Middle frontal gyrus (tissue), 1 donor: ENCODE data around the gene POLD3.
"Not testable (repeated sequence)": the region's sequence is repeated elsewhere in the genome, so short reads cannot be mapped to it uniquely, and the experiment has no call there.

Experiments
- DNase-seq: peaks from one replicate; pipeline ENCODE4 v3.0.0-alpha.2; 2015; ENCODE audit warnings: low spot score; ENCODE audit errors: extremely low spot score

Gene POLD3

GRCh38 chr11:74636630-74637184 lies 44.3 kb downstream of the POLD3 start:
- no peak for DNase-seq

- DNase-seq = no peak
Observed at GRCh38 chr11:74637700-74638099, 45.3 kb downstream of the POLD3 start.

GRCh38 chr11:74638869-74639268 lies 46.5 kb downstream of the POLD3 start:
- no peak for DNase-seq

- no peak for DNase-seq
Observed at GRCh38 chr11:74639533-74639932, 47.2 kb downstream of the POLD3 start.

GRCh38 chr11:74641289-74641688 lies 48.9 kb downstream of the POLD3 start:
- DNase-seq = no peak

- no peak for DNase-seq
Observed at GRCh38 chr11:74641905-74642304, 49.5 kb downstream of the POLD3 start.

GRCh38 chr11:74642912-74643311 lies 50.5 kb downstream of the POLD3 start:
- no peak for DNase-seq

GRCh38 chr11:74644081-74644480 lies 51.7 kb downstream of the POLD3 start:
- no peak for DNase-seq

GRCh38 chr11:74646215-74646614 lies 53.8 kb downstream of the POLD3 start:
- DNase-seq = no peak

GRCh38 chr11:74646954-74647353 lies 54.6 kb downstream of the POLD3 start:
- no peak for DNase-seq

- DNase-seq = no peak
Observed at GRCh38 chr11:74647404-74647803, 55.0 kb downstream of the POLD3 start.

- DNase-seq = no peak
Observed at GRCh38 chr11:74647831-74648230, 55.4 kb downstream of the POLD3 start.

GRCh38 chr11:74648894-74649293 lies 56.5 kb downstream of the POLD3 start:
- DNase-seq = no peak

GRCh38 chr11:74650498-74650897 lies 58.1 kb downstream of the POLD3 start:
- DNase-seq = no peak

- no peak for DNase-seq
Observed at GRCh38 chr11:74654976-74655375, 62.6 kb downstream of the POLD3 start.

GRCh38 chr11:74659124-74659523 lies 66.7 kb downstream of the POLD3 start:
- not testable (repeated sequence) for DNase-seq

- DNase-seq = no peak
Observed at GRCh38 chr11:74662487-74663103, 70.2 kb downstream of the POLD3 start.

- no peak for DNase-seq
Observed at GRCh38 chr11:74663315-74663714, 70.9 kb downstream of the POLD3 start.

GRCh38 chr11:74669211-74670160 lies 77.1 kb downstream of the POLD3 start:
- no peak for DNase-seq

GRCh38 chr11:74670171-74670570 lies 77.8 kb downstream of the POLD3 start:
- DNase-seq = no peak

- DNase-seq = no peak
Observed at GRCh38 chr11:74671520-74672196, 79.3 kb downstream of the POLD3 start.
